SK-N-SH (cell line): ENCODE data around the gene RASSF3.

Experiments used
- CHD2 ChIP-seq: fragments of 150-350 bp; IDR thresholded peaks from 2 replicates; pipeline ENCODE4 v1.6.1; 2018; ENCODE audit warnings: low read length; ENCODE audit not compliant: partially characterized antibody
- EZH2phosphoT487 ChIP-seq: fragments of 200-600 bp; sonication (generic); IDR thresholded peaks from 2 replicates; pipeline ENCODE4 v1.6.1; 2017; ENCODE audit warnings: low read depth, mixed run types, mild to moderate bottlenecking, antibody characterized with exemption, moderate library complexity, borderline replicate concordance
- FOSL2 ChIP-seq: IDR thresholded peaks from 2 replicates; pipeline ENCODE4 v1.4.0; 2012; ENCODE audit warnings: low read depth, mild to moderate bottlenecking, moderate library complexity, borderline replicate concordance
- RXRA ChIP-seq: IDR thresholded peaks from 2 replicates; pipeline ENCODE4 v1.4.0; 2012; ENCODE audit warnings: low read depth, mild to moderate bottlenecking, borderline replicate concordance
- TAF1 ChIP-seq: IDR thresholded peaks from 2 replicates; pipeline ENCODE4 v1.6.1; 2012; ENCODE audit warnings: low read depth, mild to moderate bottlenecking, low read length, moderate library complexity, borderline replicate concordance
- TF ChIP-seq, protein P1 (sequence below): fragments of 200-600 bp; sonication (generic); IDR thresholded peaks from 2 replicates; pipeline ENCODE4 v1.6.1; 2017; ENCODE audit warnings: antibody characterized with exemption, mild to moderate bottlenecking, moderate library complexity
- TF ChIP-seq, protein P2 (sequence below): IDR thresholded peaks from 2 replicates; pipeline ENCODE4; 2012
- TF ChIP-seq, protein P3 (sequence below): fragments of 150-350 bp; IDR thresholded peaks from 2 replicates; pipeline ENCODE4 v1.6.1; 2017; ENCODE audit warnings: antibody characterized with exemption, low read length, low read depth, borderline replicate concordance

DNA sequence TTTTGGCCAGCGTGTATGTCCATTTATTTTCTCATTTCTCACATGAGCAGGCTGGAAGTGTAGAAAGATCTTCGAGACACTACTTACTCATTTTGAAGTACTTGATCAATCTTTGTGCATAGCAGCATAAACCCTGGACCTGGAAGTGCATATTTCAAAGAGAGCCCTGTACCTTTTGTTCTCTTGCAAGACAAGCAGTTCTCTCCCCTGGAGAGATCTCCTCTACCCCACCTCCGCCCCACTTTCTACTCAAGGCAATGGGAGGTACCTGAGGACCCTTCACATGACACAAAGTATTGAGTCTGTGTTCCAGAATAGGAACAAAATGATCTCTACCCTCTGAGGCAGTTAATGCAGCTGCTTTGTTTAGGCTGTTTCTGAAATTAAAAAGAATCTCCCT, 27.4 kb upstream of the RASSF3 start:
- TF ChIP-seq, protein P1, sequence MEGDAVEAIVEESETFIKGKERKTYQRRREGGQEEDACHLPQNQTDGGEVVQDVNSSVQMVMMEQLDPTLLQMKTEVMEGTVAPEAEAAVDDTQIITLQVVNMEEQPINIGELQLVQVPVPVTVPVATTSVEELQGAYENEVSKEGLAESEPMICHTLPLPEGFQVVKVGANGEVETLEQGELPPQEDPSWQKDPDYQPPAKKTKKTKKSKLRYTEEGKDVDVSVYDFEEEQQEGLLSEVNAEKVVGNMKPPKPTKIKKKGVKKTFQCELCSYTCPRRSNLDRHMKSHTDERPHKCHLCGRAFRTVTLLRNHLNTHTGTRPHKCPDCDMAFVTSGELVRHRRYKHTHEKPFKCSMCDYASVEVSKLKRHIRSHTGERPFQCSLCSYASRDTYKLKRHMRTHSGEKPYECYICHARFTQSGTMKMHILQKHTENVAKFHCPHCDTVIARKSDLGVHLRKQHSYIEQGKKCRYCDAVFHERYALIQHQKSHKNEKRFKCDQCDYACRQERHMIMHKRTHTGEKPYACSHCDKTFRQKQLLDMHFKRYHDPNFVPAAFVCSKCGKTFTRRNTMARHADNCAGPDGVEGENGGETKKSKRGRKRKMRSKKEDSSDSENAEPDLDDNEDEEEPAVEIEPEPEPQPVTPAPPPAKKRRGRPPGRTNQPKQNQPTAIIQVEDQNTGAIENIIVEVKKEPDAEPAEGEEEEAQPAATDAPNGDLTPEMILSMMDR: no peak
- TF ChIP-seq EZH2phosphoT487 (no peak), RXRA (no peak), CHD2 (no peak), TAF1 (no peak), FOSL2 (no peak)
- TF ChIP-seq, protein P2, sequence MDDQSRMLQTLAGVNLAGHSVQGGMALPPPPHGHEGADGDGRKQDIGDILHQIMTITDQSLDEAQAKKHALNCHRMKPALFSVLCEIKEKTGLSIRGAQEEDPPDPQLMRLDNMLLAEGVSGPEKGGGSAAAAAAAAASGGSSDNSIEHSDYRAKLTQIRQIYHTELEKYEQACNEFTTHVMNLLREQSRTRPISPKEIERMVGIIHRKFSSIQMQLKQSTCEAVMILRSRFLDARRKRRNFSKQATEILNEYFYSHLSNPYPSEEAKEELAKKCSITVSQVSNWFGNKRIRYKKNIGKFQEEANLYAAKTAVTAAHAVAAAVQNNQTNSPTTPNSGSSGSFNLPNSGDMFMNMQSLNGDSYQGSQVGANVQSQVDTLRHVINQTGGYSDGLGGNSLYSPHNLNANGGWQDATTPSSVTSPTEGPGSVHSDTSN: no peak
- TF ChIP-seq, protein P3, sequence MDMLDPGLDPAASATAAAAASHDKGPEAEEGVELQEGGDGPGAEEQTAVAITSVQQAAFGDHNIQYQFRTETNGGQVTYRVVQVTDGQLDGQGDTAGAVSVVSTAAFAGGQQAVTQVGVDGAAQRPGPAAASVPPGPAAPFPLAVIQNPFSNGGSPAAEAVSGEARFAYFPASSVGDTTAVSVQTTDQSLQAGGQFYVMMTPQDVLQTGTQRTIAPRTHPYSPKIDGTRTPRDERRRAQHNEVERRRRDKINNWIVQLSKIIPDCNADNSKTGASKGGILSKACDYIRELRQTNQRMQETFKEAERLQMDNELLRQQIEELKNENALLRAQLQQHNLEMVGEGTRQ: no peak
